NCI-H2107 treated with DMSO at 0.1 percent for 48 hours (cell line): ENCODE measurements around the gene KAT6B.

ENCODE experiments used
- DNase-seq: peaks from one replicate; lab custom pipeline; 2025; ENCODE audit not compliant: unreplicated experiment; lab: John Stamatoyannopoulos, UW

The KAT6B gene

DNA sequence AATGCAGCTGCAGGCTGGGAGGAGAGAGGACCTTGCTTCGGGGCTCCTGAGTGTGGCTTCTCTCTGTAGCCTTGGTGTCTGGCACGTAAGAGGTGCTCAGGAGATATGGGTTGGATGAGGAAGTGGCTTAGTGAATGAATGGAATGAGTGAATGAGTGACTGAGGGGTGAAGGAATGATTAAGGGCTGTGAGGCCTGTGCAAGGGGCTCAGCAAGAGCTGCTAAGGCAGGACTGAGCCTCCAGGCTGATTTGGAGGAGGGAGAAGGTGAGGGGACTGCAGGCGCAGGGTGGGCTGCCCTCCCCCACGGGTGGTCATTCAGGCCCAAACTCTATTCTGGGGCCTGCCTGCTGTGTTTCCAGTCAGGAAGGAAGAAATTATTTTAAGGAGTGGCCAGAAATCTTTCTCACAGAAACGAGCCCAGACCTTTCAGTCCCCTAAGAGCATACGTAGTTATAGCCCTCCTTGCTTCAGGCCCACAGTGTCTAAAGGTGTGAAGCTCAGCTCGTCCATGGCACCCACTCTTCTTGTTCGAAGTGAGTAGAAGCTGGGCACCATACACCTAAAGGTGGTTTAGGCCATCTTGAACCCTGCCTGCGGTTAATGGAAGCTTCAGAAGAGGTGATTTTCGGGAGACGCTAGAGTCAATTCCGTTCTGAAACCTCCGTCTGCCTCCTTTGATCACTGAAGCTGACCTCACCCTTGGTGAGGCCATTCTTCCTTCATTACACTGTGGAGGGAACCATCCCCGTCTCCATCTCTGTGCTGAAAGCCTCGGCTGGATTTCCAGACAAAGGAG is 235.5 kb downstream of the KAT6B start:
- DNase-seq = no peak

DNA sequence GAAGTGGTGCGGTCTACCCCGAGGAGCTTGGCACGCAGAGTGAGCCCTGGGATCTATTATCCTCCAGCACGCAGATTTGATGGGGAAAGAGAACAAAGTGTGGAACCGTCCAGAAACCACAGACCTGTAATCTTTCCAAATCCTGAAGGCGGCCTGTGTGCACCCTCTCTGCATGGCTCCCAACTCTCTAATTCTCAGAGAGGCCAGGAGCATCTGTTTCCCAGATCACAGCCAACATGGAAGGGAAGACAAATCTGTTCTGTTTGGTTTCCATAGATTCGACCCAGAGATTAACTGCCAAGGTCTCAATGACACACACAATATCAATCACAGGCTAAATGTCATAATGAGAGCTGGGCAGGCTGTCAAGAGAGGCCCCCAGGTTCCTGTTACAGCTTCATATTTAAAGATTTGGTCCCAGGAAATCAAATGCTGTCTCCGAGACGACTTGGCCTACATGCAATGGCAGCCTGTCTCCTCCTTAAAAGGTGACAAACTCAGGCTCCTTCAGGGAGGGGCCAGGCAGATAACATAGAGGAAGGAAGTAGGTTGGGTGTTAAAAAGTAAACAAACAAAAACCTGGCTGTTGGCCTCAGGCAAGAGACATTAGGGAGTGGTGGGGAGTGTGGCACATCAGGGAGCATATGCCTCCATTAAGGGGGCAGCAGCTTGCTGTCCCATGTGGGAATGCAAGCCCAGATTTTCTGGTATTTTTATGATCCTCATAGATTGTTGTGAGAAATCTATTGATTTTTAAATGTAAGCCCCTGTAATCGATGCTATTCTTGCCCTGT is 236.3 kb downstream of the KAT6B start:
- no peak for DNase-seq

DNA sequence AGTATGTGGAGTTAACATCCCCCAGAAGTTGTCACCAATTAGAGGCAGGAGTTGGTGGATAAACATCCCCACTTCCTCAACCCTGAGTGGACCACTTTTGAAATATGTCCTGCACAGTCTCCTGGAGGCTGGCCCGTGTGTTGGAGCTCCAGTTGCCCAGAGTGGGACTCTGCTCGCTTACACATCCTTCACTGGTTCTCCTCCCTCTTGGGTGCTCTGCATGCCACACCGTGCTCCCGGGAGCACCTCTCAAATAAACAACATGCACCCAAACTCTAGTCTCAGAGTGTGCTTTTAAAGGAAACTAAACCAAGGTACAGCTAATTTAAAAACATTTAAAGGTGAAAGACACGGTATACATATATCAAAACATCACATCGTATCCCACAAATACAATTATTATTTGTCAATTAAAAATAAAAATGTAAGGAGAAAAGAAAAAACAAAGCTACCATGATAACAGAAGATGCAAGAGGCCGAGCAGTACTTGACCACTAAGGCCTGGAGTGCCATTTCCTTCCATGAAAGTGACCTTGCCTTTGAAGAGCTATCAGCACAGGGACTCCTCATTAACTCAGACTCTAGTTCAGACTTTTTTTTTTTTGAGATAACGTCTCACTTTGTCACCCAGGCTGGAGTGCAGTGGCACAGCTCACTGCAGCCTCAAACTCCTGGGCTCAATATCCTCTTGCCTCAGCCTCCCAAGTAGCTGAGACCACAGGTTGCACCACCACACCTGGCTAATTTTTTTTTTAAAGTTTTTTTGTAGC is 237.2 kb downstream of the KAT6B start:
- no peak for DNase-seq

DNA sequence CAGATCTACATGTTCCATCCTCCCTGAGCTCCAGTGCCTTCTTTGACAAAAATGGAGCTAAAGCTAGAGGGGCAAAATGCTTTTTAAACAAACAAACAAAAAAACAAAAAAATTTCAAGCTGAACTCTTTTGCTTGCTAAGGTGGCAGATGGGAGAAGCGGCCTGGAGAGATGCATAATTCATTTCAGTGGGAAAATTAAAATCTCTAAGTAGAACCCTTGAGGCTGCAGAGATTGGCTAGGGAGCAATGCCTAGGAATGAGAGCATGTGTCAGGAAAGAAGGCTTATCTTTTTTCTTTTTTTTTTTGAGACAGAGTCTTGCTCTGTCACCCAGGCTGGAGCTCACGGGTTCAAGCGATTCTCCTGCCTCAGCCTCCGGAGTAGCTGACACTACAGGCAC is 238.7 kb downstream of the KAT6B start:
- no peak for DNase-seq

DNA sequence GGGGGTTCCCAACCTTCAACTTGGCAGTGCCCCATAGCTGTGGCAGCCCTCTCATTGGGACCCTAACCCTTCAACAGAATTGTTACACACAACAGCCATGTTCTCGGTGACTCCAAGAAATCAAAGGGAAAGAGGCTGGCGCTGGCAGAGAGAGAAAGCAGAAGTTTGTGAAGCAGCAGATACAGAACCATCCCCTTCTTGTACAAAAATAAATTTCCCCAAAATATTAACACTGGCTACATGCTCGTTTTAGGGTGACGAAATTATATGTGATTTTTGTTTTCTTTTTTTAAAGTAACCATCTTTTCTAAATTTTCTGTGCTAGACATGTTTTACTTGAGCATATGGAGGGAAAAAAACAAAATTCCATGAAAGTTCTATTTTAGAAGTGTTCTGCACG is 239.9 kb downstream of the KAT6B start:
- no peak for DNase-seq

DNA sequence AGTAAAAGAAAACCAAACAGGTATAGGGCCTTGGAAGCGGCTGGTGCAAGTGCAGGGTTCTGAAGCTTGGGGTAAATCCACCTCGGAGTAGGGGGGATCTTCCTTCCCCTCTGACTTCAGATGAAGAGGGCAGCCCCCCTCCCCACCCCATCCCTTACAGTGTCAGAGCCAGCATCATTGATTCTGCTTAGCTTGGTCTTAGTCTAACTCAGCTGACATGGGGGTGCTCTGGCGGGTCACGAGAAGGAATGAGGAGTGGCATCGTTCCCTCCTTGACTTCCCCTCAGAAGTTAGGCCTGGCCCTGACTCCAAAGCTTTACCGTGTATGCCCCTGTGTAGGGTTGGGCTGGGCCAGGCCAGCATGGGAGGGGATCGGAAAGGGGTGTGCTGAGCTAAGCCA is 240.9 kb downstream of the KAT6B start:
- no peak for DNase-seq

DNA sequence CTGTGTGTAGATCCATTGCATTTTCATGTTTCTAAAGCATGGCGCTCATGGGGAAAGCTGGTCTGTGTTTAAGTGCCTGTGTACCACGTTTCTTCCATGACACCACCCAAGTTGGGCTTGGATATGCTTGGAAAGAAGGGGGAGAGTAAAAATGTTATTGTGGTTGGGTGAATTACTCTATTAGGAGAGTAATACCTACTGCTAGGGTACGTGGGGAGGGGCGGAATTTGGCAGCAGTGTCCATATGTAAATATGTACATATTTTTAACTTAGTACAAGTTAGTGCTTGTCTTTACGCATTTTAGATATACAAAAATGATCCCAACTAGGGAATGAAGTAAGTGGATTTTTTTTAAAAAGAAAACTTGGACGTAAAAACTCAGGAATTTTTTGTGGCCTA is 242.1 kb downstream of the KAT6B start:
- DNase-seq = no peak

DNA sequence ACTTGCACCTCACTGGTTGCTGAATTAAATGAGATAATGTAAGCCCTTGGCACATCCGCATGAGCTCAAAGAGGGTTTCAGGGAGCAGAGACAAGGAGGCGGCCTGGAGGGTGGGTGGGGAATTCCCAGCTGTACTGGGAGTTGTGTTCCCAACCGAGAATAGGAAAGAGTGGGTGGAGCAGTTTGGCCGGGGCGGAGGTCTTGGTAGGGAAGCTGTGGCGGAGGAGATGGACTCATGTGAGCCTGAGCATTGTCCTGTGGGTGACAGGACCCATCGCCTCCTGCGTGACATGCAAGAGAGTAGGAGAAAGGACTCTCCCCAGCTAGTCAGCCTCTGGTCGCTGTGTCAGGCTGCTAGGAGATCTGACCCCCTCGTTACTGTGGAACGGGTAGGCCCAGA is 244.1 kb downstream of the KAT6B start:
- DNase-seq = no peak

DNA sequence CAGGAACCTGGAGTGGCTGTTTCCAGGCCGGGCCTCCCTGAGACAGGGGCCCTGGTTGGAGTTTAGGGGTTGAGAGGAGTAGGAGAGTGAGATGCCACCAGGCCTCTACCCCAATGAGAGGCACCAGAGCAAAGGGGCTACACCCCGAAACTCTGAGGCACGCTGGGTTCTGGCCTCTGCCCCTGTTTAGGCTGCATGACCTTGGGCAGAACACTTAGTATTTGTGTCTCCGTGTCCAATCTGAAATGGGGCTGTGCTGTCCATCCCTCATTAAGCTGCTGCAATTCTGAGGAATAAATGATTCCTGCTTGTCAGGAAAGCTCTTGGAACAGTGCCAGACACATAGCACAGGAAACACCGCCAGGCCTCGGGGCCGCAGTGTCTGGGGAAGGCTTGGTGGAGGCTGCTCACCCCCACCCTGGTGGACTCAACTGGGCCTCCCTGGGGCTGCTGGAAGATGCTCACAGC is 244.6 kb downstream of the KAT6B start:
- DNase-seq = no peak

DNA sequence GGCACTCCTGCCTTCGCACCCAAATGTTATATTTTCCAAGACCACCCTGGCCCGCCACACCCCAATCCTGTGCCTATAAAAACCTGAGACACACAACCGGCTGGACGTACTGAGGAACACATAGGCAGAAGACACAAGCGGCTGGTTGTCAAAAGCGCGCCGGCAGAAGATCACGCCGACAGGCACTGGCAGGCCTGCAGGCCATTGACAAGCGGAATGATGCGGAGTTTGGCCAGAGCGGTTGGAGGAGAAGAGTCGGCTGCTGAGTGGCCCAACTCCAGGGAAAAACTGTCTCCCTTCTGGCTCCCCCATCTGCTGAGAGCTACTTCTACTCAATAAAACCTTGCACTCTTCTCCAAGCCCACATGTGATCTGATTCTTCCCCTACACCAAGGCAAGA is 245.4 kb downstream of the KAT6B start:
- DNase-seq = no peak

DNA sequence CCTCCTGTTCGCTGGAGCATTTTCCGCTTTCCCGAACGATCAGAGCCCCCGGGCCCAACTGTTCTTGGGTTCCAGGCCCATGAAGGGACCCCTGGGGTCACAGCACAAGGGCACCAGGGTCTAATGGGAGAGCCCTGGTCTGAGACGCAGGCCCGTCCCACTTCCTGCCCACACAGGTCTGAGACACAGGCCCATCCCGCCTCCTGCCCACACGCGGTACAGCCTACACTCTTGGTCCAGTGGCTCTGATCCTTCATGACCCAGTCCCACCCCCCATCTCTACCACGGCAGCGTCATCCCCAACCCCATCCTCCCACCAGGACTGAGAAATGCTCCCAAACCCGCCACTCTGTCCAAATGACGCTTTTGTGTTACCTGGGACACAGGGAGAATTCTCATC is 246.3 kb downstream of the KAT6B start:
- no peak for DNase-seq

DNA sequence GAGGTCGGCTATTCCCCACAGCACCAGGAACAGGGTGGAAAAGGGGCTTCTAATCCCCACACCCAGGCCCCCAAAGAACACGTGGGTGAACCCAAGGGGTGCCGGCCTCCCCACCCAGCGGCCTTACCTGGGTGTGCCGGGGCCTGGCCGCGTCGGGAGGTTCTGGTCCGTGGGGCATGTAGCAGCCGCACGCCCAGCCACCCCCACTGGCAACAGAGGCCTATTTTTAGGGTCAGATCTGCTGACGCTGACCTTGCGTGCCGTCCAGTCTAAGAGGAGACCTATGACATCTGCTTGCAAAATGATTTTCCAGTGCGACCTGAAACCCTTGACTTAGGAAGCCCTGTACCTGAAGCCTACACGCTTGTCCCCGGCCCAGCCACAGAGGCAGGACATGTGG is 247.0 kb downstream of the KAT6B start:
- DNase-seq = no peak

DNA sequence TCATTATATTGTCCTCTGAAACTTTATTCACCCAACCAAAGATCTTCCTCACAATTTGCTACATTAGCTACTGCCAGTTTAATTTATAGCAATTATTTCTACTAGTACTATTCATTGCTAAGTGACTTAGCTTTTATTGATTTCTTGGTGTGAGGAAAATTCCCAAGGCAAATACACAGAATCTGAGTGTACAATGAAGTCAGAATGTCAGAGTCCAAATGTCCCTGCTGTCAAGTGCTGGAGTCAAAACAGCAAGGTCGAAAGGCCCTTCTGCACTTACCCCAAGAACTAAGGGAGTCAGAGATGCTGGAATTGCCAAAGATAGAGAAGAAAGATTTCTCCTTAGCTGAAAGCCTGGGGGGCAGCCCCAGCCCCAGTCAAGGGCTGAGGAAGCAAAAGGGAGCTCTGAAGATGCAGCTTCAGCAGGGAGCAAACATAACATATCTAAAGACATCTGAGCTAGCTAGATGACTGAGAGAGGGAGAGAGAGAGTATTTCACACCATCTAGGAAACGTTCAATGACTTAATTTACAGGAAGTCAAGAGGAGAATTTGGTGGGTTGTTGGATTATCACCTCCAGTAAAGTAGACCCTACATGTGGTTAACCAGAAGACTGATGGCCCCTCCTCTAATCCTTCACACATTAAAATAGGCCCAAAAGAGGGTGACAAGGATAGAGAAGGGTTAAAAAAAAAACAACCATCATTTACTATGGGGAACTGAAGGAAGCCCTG is 248.5 kb downstream of the KAT6B start:
- DNase-seq = no peak

DNA sequence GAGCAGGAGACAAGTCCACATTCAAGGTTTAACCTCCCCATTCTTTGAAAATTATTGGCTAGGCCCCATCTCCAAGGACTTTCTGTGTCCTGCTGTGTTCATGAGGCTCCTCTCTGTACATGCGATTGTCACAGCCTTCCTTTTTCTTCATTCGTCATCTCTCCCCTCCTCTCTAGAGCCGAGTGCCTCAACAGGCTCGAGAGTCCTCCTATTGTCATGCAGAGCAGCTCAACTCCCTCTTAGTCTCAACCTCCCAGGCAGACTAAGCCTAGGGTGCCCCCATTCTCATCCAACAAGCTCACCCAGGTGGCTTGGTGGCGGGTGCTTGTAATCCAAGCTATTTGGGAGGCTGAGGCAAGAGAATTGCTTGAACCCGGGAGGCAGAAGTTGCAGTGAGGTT is 249.9 kb downstream of the KAT6B start:
- DNase-seq = no peak

DNA sequence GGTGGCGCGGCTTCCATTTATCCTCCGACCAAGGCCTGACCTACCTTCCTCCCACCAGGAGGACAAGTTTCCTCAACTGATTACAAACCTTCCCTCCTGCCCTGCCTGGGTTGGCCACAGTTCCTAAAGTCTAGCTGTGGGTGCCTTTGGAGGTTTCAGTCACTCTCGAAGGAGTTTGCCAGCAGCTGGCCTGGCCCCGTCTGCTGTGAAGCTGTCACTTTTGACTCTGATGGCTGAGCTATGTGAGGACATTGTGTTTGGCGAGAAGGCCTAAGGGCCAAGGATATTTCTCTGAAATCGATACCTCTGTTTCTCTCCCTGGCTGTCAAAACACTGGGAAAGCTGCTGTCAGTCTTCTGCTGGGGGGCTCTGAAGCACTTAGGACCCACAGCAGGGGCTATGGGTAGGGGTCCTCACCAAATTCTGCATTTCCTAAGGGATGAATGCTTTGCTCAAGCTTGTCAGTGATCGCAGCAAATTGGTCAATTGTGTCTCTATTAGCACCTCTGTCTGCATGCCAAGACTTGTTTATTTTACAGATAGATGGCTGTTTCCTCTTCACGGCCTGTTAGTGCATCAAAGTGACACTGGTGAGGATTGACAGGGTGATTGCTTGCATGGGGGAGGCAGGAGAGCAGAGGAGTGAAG is 253.2 kb downstream of the KAT6B start:
- no peak for DNase-seq

DNA sequence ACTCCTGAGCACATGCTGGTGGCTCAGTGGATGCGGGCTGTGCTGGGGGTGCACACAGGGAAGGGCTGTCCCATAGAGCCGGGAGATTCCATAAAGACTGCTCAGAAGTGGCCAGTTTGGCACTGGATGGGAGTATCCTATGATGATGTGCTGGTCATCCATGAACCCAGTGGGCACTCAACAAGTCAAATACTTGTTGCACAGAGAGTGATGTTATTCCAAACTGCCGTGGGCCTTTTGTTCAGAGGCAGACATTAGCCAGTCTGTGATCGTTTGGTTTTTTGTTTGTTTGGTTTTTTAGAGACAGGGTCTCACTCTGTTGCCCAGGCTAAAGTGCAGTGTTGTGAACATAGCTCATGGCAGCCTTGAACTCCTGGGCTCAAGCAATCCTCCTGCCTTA is 254.2 kb downstream of the KAT6B start:
- DNase-seq = no peak

DNA sequence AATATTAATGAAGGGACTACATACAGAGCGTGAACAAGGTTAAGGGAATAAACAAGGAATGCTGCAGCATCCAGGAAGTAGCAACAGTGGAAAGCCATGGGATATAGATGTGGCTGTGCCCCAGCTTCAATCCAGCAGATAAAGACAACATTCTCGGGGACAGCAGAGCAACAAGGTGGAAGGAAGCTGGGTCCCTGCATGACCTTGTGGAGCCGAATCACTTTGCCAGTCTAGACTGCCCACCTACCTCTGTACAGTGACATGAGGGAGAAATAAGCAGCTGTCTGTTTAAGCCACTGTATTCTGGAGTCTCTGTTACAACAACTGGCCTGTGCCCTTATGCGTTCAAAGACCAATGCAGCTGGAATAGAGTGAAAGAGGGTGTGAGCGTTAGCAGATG is 255.0 kb downstream of the KAT6B start:
- no peak for DNase-seq
